Muscle of leg (tissue), 11 donors: ENCODE data around the gene TRANK1. TPM values are rescaled to one million over a fixed set of nuclear protein-coding genes. Genes with fewer than 3 reads are reported as not detected.
A peak's percentile ranks its signal among the peaks of the same experiment; 100 is the strongest.

Source experiments
- DNase-seq: peaks from one replicate; pipeline ENCODE4 v3.0.0; 2013
- H3K27ac ChIP-seq: one replicate; pipeline ENCODE4 v1.5.1; 2013; ENCODE audit warnings: mild to moderate bottlenecking, low read length, control low read depth
- H3K27me3 ChIP-seq: one replicate; pipeline ENCODE4 v1.6.1; 2013; ENCODE audit warnings: low read length; ENCODE audit not compliant: control insufficient read depth, insufficient read depth
- H3K36me3 ChIP-seq: one replicate; pipeline ENCODE4 v1.6.1; 2013; ENCODE audit warnings: low read length; ENCODE audit not compliant: control insufficient read depth, insufficient read depth
- H3K4me1 ChIP-seq: one replicate; pipeline ENCODE4 v1.6.1; 2013; ENCODE audit warnings: low read length; ENCODE audit not compliant: control insufficient read depth, insufficient read depth
- H3K4me3 ChIP-seq: one replicate; pipeline ENCODE4 v1.5.1; 2013; ENCODE audit warnings: low read length, control low read depth
- H3K9me3 ChIP-seq: replicated peaks from 2 replicates; pipeline ENCODE4 v1.6.1; 2013; ENCODE audit warnings: low read depth, low read length; ENCODE audit not compliant: control insufficient read depth
- WGBS: methylation state at CpG from one replicate; pipeline ENCODE4 v1.1.5; 2013; ENCODE audit warnings: missing lambda C conversion rate; ENCODE audit not compliant: insufficient coverage; 5-methylcytosine and 5-hydroxymethylcytosine counted together
- polyA plus RNA-seq, 8 donors: library from polyadenylated mRNA; unstranded; fragments of 120-200 nt; gene quantifications; one replicate each; pipeline versions ENCODE4 v1.2.1 to v1.2.3, GENCODE V29; 2013; ENCODE audit warnings: inconsistent platforms in 1 of 8, low replicate concordance in 1 of 8; ENCODE audit not compliant: insufficient read length in 8 of 8, insufficient read depth in 1 of 8
- total RNA-seq: library from RNA; stranded (reverse); fragments of 120-200 nt; gene quantifications from one replicate; pipeline ENCODE4 v1.2.4, GENCODE V29; 2013

TRANK1 gene
- total and polyA plus RNA-seq, 9 donors = 3.7 to 6.2 (median 4.5) TPM

GRCh38 chr3:36804295-36805055 lies 140.4 kb downstream of the TRANK1 start:
- Histone ChIP-seq H3K36me3 (no peaks in the 10 kb centered on the region), H3K27ac (no peak overlapping the region), H3K27me3 (no peaks in the 10 kb centered on the region), H3K9me3 (peaks cover 6% of the 10 kb centered on the region), H3K4me3 (no peak overlapping the region), H3K4me1 (no peaks in the 10 kb centered on the region)
- DNase-seq = no peak
- 100% methylated on average over 2 of the region's 2 CpGs for WGBS

- Histone ChIP-seq H3K27ac (no peak overlapping the region), H3K36me3 (no peaks in the 10 kb centered on the region), H3K4me3 (no peak overlapping the region), H3K4me1 (no peaks in the 10 kb centered on the region), H3K9me3 (peaks cover 6% of the 10 kb centered on the region), H3K27me3 (no peaks in the 10 kb centered on the region)
- no peak for DNase-seq
- WGBS = 100% methylated on average over 3 of the region's 5 CpGs
Observed at GRCh38 chr3:36803091-36803791, 141.6 kb downstream of the TRANK1 start.

- H3K36me3 ChIP-seq = no peaks in the 10 kb centered on the region
- H3K27me3 ChIP-seq = no peaks in the 10 kb centered on the region
- DNase-seq = no peak
- no peak overlapping the region for H3K4me3 ChIP-seq
- no peak overlapping the region for H3K27ac ChIP-seq
- WGBS = 66% methylated on average over 3 of the region's 3 CpGs
- H3K4me1 ChIP-seq = no peaks in the 10 kb centered on the region
- peaks cover 4% of the 10 kb centered on the region for H3K9me3 ChIP-seq
Observed at GRCh38 chr3:36800533-36801116, 144.2 kb downstream of the TRANK1 start.

GRCh38 chr3:36796881-36797280 lies 148.0 kb downstream of the TRANK1 start:
- Histone ChIP-seq H3K4me3 (no peak overlapping the region), H3K27ac (no peak overlapping the region), H3K27me3 (no peaks in the 10 kb centered on the region), H3K4me1 (no peaks in the 10 kb centered on the region), H3K36me3 (no peaks in the 10 kb centered on the region), H3K9me3 (no peaks in the 10 kb centered on the region)
- no peak for DNase-seq

GRCh38 chr3:36796161-36796560 lies 148.7 kb downstream of the TRANK1 start:
- peak; percentile 81 for DNase-seq
- WGBS = no CpG with 5 or more reads among the region's 2 CpGs
- H3K4me1 ChIP-seq = no peaks in the 10 kb centered on the region
- no peaks in the 10 kb centered on the region for H3K36me3 ChIP-seq
- H3K27me3 ChIP-seq = no peaks in the 10 kb centered on the region
- no peaks in the 10 kb centered on the region for H3K9me3 ChIP-seq
- H3K4me3 ChIP-seq = no peak overlapping the region
- peak overlapping the region; percentile 22 for H3K27ac ChIP-seq

- H3K4me3 ChIP-seq = no peak overlapping the region
Observed at GRCh38 chr3:36795622-36796021, 149.2 kb downstream of the TRANK1 start.

GRCh38 chr3:36792342-36792741 lies 152.5 kb downstream of the TRANK1 start:
- WGBS = no CpG with 5 or more reads among the region's 4 CpGs
- no peak for DNase-seq
- Histone ChIP-seq H3K4me1 (no peaks in the 10 kb centered on the region), H3K4me3 (no peak overlapping the region), H3K27ac (no peak overlapping the region), H3K27me3 (no peaks in the 10 kb centered on the region), H3K36me3 (no peaks in the 10 kb centered on the region), H3K9me3 (no peaks in the 10 kb centered on the region)

More at GRCh38 chr3:36795622-36796021, 149.2 kb downstream of the TRANK1 start:
- peak overlapping the region; percentile 22 for H3K27ac ChIP-seq
- no peaks in the 10 kb centered on the region for H3K27me3 ChIP-seq
- WGBS = 67% methylated on average over 1 of the region's 1 CpG
- no peaks in the 10 kb centered on the region for H3K9me3 ChIP-seq
- no peaks in the 10 kb centered on the region for H3K4me1 ChIP-seq
- no peaks in the 10 kb centered on the region for H3K36me3 ChIP-seq
- DNase-seq = no peak

GRCh38 chr3:36790765-36791164 lies 154.1 kb downstream of the TRANK1 start:
- no peak overlapping the region for H3K27ac ChIP-seq
- no peaks in the 10 kb centered on the region for H3K9me3 ChIP-seq
- no peaks in the 10 kb centered on the region for H3K4me1 ChIP-seq
- H3K36me3 ChIP-seq = no peaks in the 10 kb centered on the region
- no peaks in the 10 kb centered on the region for H3K27me3 ChIP-seq
- WGBS = 85% methylated on average over 3 of the region's 6 CpGs
- H3K4me3 ChIP-seq = no peak overlapping the region
- no peak for DNase-seq

GRCh38 chr3:36786921-36787890 lies 157.6 kb downstream of the TRANK1 start:
- peak; percentile 39 for DNase-seq
- no peak overlapping the region for H3K27ac ChIP-seq
- no peaks in the 10 kb centered on the region for H3K36me3 ChIP-seq
- H3K4me3 ChIP-seq = no peak overlapping the region
- no peaks in the 10 kb centered on the region for H3K27me3 ChIP-seq
- no peaks in the 10 kb centered on the region for H3K9me3 ChIP-seq
- WGBS = 86% methylated on average over 3 of the region's 3 CpGs
- peaks cover 8% of the 10 kb centered on the region for H3K4me1 ChIP-seq
